ENCODE results near the gene AGO4.

DNA sequence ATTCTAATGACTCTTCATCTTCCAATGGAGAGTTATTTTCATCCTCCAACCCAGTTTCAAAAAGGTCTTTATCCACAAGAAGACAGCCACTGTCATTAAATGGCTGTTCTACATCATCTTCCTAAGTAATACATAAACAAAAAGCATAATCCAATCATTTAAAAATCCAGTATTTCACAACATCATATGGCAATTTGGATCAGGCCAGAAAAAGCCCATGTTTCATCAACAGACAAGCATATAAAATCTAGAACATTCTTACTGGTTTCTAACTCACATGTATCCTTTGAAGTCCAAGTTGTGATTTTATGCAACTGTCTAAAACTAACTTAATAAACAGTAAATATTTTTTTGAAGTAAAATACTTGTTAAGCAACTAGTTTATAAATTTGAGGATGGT, 44.6 kb upstream of the AGO4 start:
- TF ChIP-seq, protein P1, sequence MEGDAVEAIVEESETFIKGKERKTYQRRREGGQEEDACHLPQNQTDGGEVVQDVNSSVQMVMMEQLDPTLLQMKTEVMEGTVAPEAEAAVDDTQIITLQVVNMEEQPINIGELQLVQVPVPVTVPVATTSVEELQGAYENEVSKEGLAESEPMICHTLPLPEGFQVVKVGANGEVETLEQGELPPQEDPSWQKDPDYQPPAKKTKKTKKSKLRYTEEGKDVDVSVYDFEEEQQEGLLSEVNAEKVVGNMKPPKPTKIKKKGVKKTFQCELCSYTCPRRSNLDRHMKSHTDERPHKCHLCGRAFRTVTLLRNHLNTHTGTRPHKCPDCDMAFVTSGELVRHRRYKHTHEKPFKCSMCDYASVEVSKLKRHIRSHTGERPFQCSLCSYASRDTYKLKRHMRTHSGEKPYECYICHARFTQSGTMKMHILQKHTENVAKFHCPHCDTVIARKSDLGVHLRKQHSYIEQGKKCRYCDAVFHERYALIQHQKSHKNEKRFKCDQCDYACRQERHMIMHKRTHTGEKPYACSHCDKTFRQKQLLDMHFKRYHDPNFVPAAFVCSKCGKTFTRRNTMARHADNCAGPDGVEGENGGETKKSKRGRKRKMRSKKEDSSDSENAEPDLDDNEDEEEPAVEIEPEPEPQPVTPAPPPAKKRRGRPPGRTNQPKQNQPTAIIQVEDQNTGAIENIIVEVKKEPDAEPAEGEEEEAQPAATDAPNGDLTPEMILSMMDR (IDR thresholded peaks at IDR 0.05; ENCODE audit: low read depth, low read length), result no peak
- TF ChIP-seq EZH2phosphoT487 (IDR thresholded peaks at IDR 0.05; ENCODE audit: low read depth), result no peak

All from OCI-LY3 (cell line).